HG03280 (cell line): ENCODE results near the gene DST.

Source experiments
- ATAC-seq: cut with Tn5 transposase; IDR thresholded peaks from one replicate; pipeline ENCODE4 v1.9.1; 2021; ENCODE audit warnings: mild to moderate bottlenecking, moderate library complexity; ENCODE audit not compliant: unreplicated experiment

The DST gene

DNA sequence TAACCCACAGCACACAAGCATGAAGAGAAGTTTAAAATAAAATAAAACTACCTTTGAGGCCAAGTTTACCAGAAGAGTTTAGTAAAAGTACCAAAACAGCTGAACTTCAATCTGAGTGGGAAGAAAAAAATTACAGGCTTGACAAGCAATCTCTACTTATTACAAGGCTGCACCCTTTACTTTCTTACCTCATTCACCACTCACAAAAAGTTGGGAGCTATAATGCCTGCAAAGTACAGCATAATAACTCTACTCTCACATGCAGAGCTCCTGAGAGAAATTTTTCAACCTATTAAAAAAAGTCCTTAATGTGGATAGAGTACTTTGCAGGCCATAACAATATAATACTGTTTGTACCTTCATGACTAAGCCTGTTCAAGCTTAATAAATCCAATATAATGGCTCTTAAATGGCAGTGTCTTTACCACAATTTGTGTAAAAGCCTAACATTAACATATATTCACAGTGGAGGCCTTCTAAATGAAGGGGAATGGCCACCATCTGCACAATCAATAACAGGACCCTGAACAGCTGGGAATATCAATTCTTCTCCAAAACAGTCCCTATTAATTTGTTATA is 103.1 kb downstream of the DST start:
- ATAC-seq = no peak

- no peak for ATAC-seq
Observed at GRCh38 chr6:56538851-56539250, 103.8 kb downstream of the DST start.

GRCh38 chr6:56537223-56537770 is 105.4 kb downstream of the DST start:
- no peak for ATAC-seq

DNA sequence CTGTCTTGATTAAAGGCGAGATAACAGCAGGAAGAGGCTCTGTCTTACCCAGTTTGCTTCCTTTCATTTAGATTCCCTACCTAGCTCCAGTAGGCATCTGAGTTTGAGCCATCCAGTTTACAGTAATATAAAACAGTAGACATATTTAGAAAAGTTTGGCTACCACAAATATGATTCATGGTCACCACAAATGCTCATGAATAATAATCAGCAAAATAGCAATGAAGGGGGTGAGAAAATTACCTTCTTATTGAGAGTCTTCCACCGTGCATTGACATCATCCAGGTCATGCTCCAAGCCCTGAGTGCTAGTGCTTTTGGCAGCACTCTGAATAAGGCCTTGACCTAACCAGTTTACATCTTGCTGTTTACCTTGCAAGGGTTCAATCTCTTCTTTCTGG is 106.2 kb downstream of the DST start:
- no peak for ATAC-seq

DNA sequence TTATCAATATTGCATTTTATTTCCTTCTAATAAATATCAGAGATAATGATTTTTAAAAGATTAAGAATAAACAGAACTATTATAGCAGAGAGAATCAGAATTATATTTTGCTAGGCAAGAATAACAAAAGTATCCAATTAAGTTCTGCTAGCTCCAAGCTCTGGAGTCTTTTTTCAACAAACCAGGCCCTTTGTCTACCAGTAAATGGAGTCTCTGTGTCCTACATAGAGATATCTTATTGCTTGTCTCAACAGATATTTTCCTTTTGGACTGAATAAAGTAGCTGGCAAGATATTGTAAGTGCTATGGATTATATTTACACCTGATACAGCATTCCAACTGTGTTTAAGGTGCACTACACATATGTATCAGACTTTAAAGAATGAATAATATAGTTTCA is 107.1 kb downstream of the DST start:
- no peak for ATAC-seq

DNA sequence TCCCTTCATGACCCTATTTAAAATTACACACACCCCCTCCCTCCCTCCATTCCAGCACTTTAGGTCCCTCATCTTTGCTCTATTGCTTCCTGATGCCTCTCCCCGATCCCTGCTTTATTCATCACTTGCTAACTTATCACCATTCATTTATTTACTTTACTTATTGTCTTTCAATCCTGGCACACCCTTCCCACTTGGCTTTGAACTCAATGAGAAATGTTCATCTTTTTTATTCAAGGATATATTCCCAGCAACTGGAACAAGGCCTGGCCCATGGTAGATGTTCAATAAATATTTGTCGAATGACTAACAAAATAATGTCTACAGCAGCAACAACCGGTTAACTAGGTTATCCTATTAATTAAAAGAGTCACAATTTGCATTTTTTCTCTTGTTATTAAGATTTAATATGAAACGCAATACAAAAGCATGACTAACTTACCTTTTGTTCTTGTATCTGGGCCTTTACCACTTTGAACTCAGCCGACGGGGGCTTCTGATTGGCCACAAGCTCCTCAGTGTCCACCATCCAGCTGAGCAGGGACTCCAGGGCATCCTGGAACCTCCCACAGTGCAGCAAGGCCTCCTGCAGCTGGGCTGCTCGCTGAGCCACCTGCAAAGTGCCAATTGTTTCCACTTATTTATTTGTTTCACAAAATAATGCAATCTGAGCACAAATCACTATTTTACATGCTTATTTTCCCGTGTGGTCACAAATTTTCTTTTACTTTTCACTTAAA is 107.8 kb downstream of the DST start:
- no peak for ATAC-seq

- no peak for ATAC-seq
Observed at GRCh38 chr6:56532766-56533551, 109.7 kb downstream of the DST start.

GRCh38 chr6:56531839-56532595 is 110.7 kb downstream of the DST start:
- no peak for ATAC-seq

DNA sequence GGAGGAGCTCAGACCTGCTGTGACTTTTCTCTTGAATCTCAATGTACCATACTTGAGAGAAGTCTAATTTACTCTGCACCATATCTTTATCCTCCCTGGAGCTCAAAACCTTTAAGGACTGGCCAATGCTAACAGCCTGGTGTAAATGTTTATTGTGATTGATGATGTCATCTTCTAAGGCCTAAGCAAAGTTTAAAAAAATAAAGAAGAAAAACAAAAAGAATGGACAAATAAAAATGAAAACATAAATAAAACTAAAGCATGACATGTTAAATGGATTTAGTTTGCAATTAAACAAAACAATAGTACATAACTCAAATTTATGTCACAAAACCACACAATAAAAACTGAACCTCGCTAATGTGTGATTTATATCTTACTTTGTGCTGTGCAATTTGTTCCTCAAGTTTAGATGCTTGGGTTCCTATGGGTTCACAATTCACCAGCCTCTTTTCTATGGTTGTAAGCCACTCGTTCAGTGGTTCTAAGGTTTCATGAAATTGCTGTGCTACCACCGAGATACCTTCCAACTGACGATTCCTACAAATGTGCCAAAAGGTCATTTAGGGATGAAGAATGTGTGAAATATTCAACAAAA is 113.0 kb downstream of the DST start:
- ATAC-seq = no peak

GRCh38 chr6:56528412-56528841 is 114.3 kb downstream of the DST start:
- no peak for ATAC-seq

DNA sequence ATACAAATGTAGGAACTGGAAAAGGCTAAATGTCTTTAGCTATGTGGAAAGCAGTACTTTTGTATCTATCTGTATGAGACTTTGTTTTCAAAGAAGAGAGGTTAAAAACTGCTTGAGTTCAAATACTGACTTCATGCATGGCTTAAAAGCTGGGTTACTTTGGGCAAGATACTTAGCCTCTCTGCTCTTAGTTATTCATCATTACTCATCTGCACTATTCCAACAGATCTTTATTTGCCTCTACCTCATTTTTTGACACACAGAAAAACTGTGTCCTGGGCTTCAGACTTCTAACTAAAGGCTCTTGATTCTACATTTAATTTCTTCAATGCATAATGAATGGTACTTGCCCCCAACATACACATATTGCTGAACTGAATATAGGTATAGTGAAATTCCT is 114.8 kb downstream of the DST start:
- no peak for ATAC-seq

DNA sequence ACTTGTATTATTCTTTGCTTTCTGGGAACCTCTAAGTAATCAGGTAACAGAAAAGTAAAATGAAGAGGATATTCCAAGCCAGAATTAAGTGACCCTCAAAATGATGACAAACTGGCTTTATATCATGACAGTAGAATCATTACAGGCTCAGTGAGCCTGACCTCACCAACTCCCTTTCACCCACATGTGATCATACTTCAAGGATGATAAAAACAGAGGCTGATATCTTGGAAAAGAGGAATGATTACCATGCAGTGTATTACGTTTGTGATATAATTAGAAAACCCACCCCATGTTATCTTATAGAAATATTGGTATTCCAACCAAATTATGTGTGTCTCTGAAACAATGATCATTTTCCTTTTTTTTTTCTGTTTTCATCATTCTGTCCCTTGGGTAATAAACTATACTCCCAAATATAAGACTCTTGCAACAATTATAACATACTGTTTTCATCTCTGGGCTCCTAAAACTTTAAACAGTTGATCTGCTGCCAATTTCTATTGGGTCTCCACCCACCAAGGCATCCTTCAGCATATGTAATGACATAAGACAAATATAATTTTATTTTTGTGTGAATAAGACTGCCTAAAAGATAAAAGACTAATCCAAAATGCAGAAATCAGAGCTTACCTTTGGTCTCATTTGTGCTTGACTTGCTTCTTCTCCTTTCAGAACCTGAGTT is 115.7 kb downstream of the DST start:
- ATAC-seq = no peak

DNA sequence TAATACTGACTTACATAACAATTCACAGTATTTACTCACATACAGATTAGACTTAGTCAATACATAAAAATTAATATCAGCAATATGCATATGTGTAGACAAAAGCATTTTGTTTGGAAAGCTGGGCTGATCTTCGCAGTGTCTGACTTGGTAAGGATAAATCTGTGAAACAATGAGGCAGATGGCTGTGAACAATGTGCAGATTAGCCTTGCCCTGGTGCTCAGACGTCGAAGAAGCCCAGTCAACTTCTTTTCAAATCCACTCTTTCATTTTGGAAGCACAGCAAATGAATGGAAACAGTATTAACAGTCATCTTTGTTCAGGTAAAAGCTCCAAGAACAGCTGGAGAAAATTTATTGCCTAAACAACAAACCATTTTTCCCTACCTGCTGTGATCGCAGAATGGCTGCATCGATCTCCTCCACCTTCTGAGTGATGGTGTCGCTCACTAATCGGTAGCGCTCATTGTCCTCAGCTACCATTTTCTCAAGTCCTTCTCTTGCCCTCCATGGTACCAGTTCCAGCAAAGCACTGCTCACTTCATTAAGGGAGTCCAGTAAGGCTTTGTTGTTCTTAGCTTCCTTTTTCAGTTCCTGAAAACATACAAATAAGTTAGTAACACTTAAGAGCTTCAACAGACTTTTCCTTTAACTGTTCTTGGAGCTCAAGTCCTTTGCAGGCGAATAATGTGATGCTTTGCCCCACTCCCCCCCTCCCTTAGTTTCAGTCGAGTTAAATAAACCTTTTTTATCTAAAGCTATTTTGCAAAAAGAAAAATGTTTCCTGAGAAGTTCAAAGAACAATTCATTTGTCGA is 116.5 kb downstream of the DST start:
- no peak for ATAC-seq

DNA sequence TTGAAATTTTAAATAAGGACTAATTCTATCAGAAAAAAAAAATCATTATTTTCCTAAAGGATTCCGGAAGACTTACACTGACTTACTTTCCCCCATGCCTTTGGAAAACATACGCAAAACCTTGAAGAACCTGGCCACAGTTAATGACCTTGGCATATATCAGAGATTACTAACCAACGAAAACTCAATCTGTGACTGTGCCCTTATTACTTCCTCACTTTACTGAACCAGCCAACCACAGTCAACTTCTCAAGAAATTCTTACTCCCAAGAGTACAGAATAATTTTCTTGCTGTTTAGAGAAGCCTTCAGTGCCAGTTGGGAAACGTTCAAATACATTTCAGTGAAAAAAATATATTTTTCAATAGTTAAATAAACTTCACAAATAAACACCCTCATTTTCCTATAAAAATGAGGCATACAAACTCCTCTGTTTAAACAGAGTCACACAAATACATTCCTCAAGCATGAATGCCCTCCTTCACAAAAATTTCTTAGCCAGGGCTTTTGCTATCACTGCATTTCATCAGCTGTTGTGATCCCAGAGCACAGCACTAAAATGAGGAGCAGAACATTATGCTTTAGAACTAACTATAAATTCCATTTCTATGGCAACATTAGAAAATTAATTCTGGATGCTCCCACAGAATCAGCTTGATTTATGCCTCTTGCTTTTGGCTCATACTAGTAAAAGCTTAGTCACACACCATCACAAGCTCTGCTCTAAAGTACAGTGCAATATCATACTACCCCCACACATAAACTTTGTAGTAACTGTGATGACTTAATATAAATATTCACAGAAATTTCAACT is 117.6 kb downstream of the DST start:
- ATAC-seq = no peak

GRCh38 chr6:56522495-56523270 is 120.0 kb downstream of the DST start:
- ATAC-seq = no peak

DNA sequence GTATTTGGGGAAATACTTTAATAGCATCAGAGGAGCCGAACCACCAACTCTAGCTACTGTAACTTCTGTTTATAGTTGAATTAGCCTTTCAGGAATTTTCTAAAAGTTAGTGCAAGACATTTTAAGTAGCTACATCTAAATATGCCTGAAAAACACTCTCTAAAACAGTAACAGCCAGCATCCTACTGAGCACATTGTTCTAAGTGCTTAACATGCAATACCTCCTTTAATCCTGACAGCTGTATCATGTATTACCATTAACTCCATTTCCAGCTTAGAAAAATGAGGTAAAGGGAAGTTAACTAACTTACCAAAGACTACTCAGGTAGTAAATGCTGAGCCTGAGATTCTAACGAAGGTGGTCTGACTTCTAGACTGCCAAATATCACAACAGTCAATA is 120.7 kb downstream of the DST start:
- ATAC-seq = no peak

DNA sequence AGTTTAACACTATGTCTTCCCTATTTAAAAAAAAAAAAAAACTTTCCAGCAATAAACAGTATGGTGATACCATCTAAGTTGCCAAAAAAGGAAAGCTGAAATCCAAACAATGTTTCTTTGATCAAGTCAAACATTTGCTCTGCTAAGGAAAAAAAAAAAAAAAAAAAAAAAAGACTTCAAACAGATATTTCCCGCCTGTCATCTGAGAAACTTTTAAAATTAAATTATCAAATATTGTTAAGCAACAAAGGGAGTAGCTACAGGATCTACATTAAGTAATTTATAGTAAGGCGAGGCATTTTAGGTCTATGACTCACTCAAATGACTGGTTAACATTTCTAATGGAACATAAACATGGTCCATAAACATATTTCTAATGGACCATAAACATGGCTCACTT is 121.2 kb downstream of the DST start:
- no peak for ATAC-seq

GRCh38 chr6:56520218-56520617 is 122.5 kb downstream of the DST start:
- no peak for ATAC-seq
